NB4 (cell line): ENCODE measurements around the gene SMIM1.

Experiments
- POLR2A ChIP-seq: IDR thresholded peaks from 2 replicates; pipeline ENCODE4 v1.6.1; 2011; ENCODE audit warnings: mild to moderate bottlenecking; ENCODE audit not compliant: insufficient read length; ENCODE audit errors: extremely low read depth
- TF ChIP-seq, protein P1 (sequence below): IDR thresholded peaks from one replicate; pipeline ENCODE4 v1.5.1; 2012; ENCODE audit warnings: low read depth, low read length
- TF ChIP-seq, protein P2 (sequence below): IDR thresholded peaks from 2 replicates; pipeline ENCODE4 v1.6.1; 2011; ENCODE audit warnings: low read depth, low read length

DNA sequence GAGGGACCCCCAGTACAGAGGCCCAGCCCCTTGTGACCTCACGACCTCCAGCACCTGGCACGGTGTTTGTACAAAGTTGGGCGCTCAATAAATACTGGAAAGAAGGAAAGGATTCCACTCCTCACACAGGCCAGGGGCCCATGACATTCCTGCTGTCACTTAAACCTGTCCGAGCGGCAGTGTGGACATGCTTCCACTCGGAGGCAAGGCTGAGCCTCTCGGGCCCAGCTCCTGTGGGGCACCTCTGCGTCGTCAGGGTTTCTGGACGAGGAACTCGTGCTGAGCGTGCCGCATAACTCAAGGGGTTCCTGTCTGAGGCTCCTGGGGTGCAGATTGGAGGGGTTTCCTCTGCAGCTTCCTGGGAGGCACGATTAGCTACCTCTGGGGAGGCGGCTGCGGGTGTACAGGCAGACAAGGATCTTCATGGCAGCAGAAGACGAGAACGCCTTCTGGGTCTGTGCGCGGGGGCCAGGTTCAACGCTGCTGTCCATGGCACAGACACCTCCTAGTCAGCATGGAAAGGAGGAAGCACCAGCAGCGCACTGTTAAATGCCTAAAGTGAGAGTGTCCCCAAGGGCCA, 3.6 kb upstream of the SMIM1 start:
- TF ChIP-seq POLR2A, result no peak
- TF ChIP-seq, protein P1, sequence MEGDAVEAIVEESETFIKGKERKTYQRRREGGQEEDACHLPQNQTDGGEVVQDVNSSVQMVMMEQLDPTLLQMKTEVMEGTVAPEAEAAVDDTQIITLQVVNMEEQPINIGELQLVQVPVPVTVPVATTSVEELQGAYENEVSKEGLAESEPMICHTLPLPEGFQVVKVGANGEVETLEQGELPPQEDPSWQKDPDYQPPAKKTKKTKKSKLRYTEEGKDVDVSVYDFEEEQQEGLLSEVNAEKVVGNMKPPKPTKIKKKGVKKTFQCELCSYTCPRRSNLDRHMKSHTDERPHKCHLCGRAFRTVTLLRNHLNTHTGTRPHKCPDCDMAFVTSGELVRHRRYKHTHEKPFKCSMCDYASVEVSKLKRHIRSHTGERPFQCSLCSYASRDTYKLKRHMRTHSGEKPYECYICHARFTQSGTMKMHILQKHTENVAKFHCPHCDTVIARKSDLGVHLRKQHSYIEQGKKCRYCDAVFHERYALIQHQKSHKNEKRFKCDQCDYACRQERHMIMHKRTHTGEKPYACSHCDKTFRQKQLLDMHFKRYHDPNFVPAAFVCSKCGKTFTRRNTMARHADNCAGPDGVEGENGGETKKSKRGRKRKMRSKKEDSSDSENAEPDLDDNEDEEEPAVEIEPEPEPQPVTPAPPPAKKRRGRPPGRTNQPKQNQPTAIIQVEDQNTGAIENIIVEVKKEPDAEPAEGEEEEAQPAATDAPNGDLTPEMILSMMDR, result no peak
- TF ChIP-seq, protein P2, sequence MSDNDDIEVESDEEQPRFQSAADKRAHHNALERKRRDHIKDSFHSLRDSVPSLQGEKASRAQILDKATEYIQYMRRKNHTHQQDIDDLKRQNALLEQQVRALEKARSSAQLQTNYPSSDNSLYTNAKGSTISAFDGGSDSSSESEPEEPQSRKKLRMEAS, result no peak
